ENCODE data around the gene ZNF764.

ZNF764 gene

GRCh38 chr16:30530163-30531037 lies 27.8 kb downstream of the ZNF764 start:
- no peak for TF ChIP-seq CTCF (IDR thresholded peaks at IDR 0.05; ENCODE audit: poor library complexity, severe bottlenecking)
- Histone ChIP-seq H3K4me1 (ENCODE audit: insufficient read depth, poor library complexity, severe bottlenecking) (peaks cover 9% of the 10 kb centered on the region), H3K4me3 (ENCODE audit: severe bottlenecking) (no peak overlapping the region), H3K36me3 (ENCODE audit: low read depth) (peaks cover 8% of the 10 kb centered on the region; the same call in 1 of the 2 replicates), H3K27me3 (ENCODE audit: insufficient read depth, poor library complexity, severe bottlenecking) (no peaks in the 10 kb centered on the region), H3K27ac (ENCODE audit: poor library complexity, severe bottlenecking) (no peak overlapping the region), H3K9me3 (ENCODE audit: severe bottlenecking) (no peaks in the 10 kb centered on the region)
- no peak for ATAC-seq (ENCODE audit: low read depth)
- DNase-seq (ENCODE audit: low spot score) = no peak

GRCh38 chr16:30528799-30529457 lies 29.2 kb downstream of the ZNF764 start:
- no peaks in the 10 kb centered on the region for H3K9me3 ChIP-seq (ENCODE audit: severe bottlenecking)
- no peak for DNase-seq (ENCODE audit: low spot score)
- peaks cover 17% of the 10 kb centered on the region; the same call in 1 of the 2 replicates for H3K36me3 ChIP-seq (ENCODE audit: low read depth)
- H3K27me3 ChIP-seq (ENCODE audit: insufficient read depth, poor library complexity, severe bottlenecking) = no peaks in the 10 kb centered on the region
- TF ChIP-seq CTCF (IDR thresholded peaks at IDR 0.05; ENCODE audit: poor library complexity, severe bottlenecking) = no peak
- ATAC-seq (ENCODE audit: low read depth) = no peak
- no peak overlapping the region for H3K4me3 ChIP-seq (ENCODE audit: severe bottlenecking)
- H3K27ac ChIP-seq (ENCODE audit: poor library complexity, severe bottlenecking) = peak overlapping the region; percentile 82
- H3K4me1 ChIP-seq (ENCODE audit: insufficient read depth, poor library complexity, severe bottlenecking) = peaks cover 9% of the 10 kb centered on the region

- DNase-seq (ENCODE audit: low spot score) = no peak
- TF ChIP-seq CTCF (IDR thresholded peaks at IDR 0.05; ENCODE audit: poor library complexity, severe bottlenecking) = no peak
- peaks cover 17% of the 10 kb centered on the region; the same call in 1 of the 2 replicates for H3K36me3 ChIP-seq (ENCODE audit: low read depth)
- peak; percentile 17 for ATAC-seq (ENCODE audit: low read depth)
- H3K4me1 ChIP-seq (ENCODE audit: insufficient read depth, poor library complexity, severe bottlenecking) = peaks cover 9% of the 10 kb centered on the region
- H3K4me3 ChIP-seq (ENCODE audit: severe bottlenecking) = peak overlapping the region; percentile 54
- peak overlapping the region; percentile 82 for H3K27ac ChIP-seq (ENCODE audit: poor library complexity, severe bottlenecking)
- no peaks in the 10 kb centered on the region for H3K27me3 ChIP-seq (ENCODE audit: insufficient read depth, poor library complexity, severe bottlenecking)
- H3K9me3 ChIP-seq (ENCODE audit: severe bottlenecking) = no peaks in the 10 kb centered on the region
These were observed 30.5 kb downstream of the ZNF764 start for GRCh38 chr16:30527635-30528178.

- ATAC-seq (ENCODE audit: low read depth) (peak; percentile 87), DNase-seq (ENCODE audit: low spot score) (peak; percentile 98)
- H3K36me3 ChIP-seq (ENCODE audit: low read depth) = peaks cover 13% of the 10 kb centered on the region; the same call in 1 of the 2 replicates
- no peaks in the 10 kb centered on the region for H3K9me3 ChIP-seq (ENCODE audit: severe bottlenecking)
- peak overlapping the region; percentile 82 for H3K27ac ChIP-seq (ENCODE audit: poor library complexity, severe bottlenecking)
- peak; percentile 28 for TF ChIP-seq CTCF (IDR thresholded peaks at IDR 0.05; ENCODE audit: poor library complexity, severe bottlenecking)
- no peaks in the 10 kb centered on the region for H3K27me3 ChIP-seq (ENCODE audit: insufficient read depth, poor library complexity, severe bottlenecking)
- H3K4me1 ChIP-seq (ENCODE audit: insufficient read depth, poor library complexity, severe bottlenecking) = peaks cover 9% of the 10 kb centered on the region
- H3K4me3 ChIP-seq (ENCODE audit: severe bottlenecking) = peak overlapping the region; percentile 54
These were observed 31.1 kb downstream of the ZNF764 start for GRCh38 chr16:30526823-30527634.

Measured in RWPE2 (cell line).